ENCODE results near the gene XRCC4. TPM values are rescaled to one million over a fixed set of nuclear protein-coding genes. Genes with fewer than 3 reads are reported as not detected.

XRCC4 gene
- total and polyA plus RNA-seq, 2 of the 13 experiments (the other 11 are each of a cell fraction or from before 2014, with no cell fraction given) = 2.8 to 12.6 TPM

GRCh38 chr5:83076742-83077661, at the start of gene XRCC4, which contains the start of gene TMEM167A (continued):
- TF ChIP-seq ZNF609 (CRISPR knock-in tag; IDR thresholded peaks at IDR 0.05; ENCODE audit: borderline replicate concordance) (0 out of 2 replicates have a peak, but pooled peaks have one; percentile 61), ARID4A (CRISPR knock-in tag; IDR thresholded peaks at IDR 0.05; ENCODE audit: borderline replicate concordance) (peak; percentile 92), SIN3A (IDR thresholded peaks at IDR 0.05; ENCODE audit: borderline replicate concordance, low read depth, low read length) (peak; percentile 95), ZMYM4 (CRISPR knock-in tag; IDR thresholded peaks at IDR 0.05) (peak; percentile 81), NONO (IDR thresholded peaks at IDR 0.05) (no peak), NONO (CRISPR knock-in tag; conservative IDR thresholded peaks at IDR 0.05) (0 out of 2 replicates have a peak, but pooled peaks have one; percentile 46), NR2C2 (CRISPR knock-in tag; IDR thresholded peaks at IDR 0.05; ENCODE audit: borderline replicate concordance) (peak; percentile 49), PITX1 (CRISPR knock-in tag; IDR thresholded peaks at IDR 0.05) (0 out of 2 replicates have a peak, but pooled peaks have one; percentile 41), MZF1 (CRISPR knock-in tag; IDR thresholded peaks at IDR 0.05; ENCODE audit: borderline replicate concordance) (no peak), ZNF382 (CRISPR knock-in tag; IDR thresholded peaks at IDR 0.05; ENCODE audit: borderline replicate concordance) (no peak), TFDP2 (CRISPR knock-in tag; IDR thresholded peaks at IDR 0.05) (peak; percentile 96), CBX1 (IDR thresholded peaks at IDR 0.05; ENCODE audit: low read depth) (peak; percentile 28)
